Limb (tissue), 2 donors: ENCODE data around the gene TNFAIP2.

ENCODE experiments used
- DNase-seq, 2 donors: peaks; one replicate each; pipeline ENCODE4 v3.0.0-alpha.2; 2016; ENCODE audit errors: extremely low spot score in 2 of 2

TNFAIP2 gene

DNA sequence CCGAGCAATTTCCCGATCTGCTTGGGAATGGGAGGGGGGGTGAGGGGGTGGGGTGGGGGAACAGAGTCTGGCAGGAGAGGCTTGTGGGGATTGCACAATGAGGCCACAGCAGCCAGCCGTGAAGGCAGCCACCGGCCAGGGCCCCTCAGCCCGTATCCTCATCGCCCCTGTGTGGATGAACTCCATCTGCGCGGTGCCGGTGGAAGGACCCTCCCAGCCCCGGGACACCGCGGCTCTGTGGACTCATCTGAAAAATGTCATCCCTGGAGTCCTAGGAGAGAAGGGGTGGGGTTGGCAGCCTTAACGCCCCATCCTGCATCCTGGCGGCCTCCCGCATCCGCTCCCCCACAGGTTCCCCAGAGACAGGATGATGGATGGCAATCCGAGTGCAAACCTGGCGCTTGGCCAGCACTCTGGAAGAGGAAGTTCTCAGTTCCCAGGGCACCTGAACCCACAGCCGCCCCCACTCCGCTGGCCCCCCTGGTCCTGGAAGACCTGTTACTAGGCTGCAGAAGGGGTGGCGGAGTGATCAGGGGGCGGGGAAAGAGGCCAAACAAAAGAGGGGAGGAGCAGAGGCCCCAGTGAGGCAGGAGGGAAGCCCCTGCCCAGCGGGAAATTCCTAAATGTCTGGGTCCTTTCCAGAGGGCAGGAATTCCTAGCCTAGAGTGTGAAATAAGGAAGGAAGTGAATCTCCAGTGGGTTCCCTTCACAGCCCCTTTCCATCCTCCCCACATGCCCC, 1.2 kb upstream of the TNFAIP2 start:
- DNase-seq: peak; percentile 61 to 88

GRCh38 chr14:103122585-103122946, 695 bp upstream of the TNFAIP2 start:
- no peak for DNase-seq

DNA sequence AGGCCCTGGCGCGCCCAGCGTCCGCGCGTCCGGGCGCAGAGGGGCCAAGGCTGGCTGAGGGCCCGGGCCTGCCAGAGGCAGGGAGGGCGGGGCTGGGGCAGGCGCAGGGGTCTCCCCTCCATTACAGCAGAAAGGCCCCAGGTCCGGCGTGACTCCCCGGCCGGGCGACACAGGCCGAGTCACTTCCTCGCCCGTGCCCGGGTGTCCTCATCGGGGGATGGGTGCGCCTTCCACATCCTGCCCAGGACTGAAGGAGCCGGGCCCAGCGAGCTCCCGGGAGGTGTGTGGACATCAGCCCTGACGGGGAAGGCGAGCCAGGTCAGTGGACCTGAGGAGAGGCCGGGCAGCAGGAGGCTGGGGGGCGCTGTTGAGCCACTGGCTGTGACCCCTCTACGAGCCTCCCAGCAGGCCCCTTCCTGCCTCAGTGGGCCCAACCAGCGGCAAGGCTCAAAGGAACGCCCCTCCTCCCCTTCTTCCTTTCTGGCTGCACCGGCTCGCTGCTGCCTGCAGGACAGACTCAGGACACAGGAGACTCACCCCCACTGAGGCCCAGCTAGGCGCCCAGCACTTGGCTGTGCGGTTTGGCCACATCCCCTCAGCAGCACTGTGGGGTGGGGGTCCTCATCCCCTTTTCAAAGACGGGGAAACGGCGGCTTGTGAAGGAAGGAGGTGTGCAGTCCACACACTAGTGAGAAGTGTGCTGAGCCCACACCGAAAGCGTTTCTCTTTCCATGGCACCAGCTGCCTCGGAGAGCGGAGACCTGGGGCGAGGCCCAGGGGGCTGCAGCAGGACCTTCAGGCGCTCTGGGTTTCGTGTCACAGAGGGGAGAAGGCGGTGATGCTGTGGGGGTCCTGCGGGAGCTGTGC, 606 bp downstream of the TNFAIP2 start:
- DNase-seq: no peak

GRCh38 chr14:103124501-103125001, 1.3 kb downstream of the TNFAIP2 start:
- DNase-seq: no peak

DNA sequence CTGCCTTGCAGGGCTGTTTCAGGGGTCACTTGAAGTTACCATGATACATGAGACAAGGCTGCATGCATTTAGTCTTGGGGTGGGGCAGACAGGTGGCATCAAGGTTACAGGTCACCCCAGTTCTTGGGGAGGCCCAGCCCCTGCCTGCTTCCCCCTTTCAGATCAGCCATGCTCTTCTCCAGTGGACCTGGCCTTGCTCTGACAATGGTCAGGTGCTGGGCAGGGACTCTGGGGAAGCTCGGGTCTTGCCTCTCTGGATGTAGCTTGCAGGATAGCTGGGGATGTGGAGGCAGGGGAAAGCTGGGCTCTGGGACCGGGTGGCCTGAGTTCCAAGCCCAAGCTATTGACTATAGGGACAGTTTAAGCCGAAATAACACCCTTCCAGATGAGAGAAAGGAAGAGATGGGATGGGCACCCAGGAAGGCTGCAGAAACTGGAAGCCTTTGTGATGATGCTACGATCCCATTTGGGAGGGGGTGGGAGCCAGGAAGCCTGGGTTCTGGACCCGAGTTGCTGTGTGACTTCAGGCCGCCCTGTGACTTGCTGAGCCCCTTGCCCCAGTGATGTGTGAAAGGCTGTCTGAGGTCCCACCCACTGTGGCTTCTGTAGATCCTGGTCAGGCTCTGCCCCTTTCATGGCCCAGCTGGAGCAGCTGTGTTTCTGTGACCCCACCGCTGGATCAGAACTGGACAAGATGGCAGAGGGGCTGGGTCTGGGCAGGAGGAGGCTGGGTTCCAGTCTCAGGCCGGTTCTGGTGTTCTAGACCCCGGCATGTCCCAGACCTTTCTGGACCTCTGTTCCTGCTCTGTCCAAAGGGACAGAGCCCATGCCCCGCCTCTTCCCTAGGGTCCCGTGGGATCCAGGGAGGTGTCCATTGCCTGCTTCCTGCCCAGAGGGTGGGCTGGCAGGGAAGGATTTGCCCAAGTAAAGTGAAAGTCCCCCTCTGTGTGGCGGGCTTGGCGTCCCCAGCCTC, 2.1 kb downstream of the TNFAIP2 start:
- DNase-seq: no peak

DNA sequence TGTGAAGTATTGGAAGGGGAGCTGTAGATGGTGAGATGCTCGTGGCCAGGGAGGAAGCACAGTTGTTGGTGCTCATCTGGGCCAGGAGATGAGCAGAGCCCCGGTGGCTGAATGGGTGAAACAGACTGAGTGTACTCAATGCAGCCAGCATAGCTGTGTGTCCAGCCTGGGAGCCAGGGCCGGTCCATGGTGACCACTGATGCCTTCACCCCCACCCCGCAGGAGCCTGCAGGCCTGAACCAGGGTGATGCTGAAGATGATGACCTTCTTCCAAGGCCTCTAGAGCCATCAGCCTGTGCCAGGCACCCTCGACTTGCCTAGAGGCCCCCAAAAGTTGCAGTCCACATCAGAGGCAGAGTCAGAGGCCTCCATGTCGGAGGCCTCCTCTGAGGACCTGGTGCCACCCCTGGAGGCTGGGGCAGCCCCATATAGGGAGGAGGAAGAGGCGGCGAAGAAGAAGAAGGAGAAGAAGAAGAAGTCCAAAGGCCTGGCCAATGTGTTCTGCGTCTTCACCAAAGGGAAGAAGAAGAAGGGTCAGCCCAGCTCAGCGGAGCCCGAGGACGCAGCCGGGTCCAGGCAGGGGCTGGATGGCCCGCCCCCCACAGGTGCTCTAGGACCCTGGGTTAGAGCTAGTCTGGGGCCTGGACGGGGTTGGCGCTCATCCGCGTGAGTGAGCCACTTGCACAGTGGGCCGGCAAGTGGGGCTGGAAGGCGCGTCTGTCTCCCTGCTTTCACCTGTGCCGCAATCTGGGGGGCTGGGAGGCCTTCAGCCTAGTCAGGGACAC, 3.0 kb downstream of the TNFAIP2 start:
- no peak for DNase-seq

DNA sequence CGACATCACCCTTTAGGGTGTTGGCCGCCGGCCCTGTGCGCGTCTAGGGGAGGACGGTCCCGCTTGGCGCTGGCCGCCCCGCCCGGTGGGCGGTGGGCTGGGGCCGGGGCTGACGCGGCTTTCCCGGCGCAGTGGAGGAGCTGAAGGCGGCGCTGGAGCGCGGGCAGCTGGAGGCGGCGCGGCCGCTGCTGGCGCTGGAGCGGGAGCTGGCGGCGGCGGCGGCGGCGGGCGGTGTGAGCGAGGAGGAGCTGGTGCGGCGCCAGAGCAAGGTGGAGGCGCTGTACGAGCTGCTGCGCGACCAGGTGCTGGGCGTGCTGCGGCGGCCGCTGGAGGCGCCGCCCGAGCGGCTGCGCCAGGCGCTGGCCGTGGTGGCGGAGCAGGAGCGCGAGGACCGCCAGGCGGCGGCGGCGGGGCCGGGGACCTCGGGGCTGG, 3.6 kb downstream of the TNFAIP2 start:
- DNase-seq: peak; percentile 40 to 83

GRCh38 chr14:103127356-103127755, 4.1 kb downstream of the TNFAIP2 start:
- DNase-seq: peak in 1 of 2 donors; percentile 48

GRCh38 chr14:103127861-103128598, 4.8 kb downstream of the TNFAIP2 start:
- no peak for DNase-seq

- peak in 1 of 2 donors; percentile 27 for DNase-seq
These were observed 5.5 kb downstream of the TNFAIP2 start for GRCh38 chr14:103128631-103129300.

- DNase-seq: peak in 1 of 2 donors; percentile 23
These were observed 6.2 kb downstream of the TNFAIP2 start for GRCh38 chr14:103129301-103130016.

DNA sequence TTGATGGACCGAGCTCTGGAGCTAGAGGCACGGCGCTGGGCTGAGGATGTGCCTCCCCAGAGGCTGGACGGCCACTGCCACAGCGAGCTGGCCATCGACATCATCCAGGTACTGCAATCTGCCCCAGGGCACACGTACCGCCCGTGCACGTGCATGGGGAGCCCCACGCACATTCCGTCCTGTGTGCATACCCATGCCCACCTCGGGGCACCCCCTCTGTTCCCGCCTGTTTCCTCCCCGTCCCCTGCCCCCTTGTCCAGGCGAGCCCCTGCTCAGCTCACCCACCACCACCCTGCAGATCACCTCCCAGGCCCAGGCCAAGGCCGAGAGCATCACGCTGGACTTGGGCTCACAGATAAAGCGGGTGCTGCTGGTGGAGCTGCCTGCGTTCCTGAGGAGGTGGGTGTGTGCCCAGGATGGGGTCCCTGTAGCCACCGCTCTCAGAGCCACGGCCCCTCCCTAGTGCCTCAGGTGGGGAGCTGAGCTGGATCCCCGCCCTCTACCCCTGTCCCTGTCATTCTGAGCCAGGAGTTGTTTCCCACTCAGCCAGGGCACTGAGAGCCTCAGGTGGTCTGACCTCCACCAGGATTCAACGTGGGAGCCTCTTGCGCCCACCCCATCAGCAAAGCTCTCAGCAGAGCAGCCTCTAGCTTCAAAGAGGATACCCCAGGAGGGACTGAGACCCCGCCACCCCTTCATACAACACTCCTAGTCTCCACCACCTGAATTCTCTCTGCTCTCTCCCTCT, 6.9 kb downstream of the TNFAIP2 start:
- DNase-seq: peak in 1 of 2 donors; percentile 18

DNA sequence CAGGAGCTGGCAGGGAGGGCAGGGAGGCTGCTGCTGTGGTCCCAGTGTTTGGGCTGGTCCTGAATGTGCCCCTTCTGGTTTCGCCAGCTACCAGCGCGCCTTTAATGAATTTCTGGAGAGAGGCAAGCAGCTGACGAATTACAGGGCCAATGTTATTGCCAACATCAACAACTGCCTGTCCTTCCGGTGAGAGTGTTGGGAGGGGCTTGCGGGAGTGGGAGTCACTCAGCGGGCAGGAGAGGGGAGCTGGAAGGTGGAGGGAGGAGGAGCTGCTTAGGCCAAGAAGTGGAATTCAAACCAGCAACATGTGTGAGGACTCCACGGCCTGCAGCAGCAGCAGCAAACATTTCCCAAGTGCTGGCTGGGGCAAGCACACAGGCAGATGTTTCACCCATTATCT, 7.7 kb downstream of the TNFAIP2 start:
- DNase-seq: peak; percentile 46 to 52

DNA sequence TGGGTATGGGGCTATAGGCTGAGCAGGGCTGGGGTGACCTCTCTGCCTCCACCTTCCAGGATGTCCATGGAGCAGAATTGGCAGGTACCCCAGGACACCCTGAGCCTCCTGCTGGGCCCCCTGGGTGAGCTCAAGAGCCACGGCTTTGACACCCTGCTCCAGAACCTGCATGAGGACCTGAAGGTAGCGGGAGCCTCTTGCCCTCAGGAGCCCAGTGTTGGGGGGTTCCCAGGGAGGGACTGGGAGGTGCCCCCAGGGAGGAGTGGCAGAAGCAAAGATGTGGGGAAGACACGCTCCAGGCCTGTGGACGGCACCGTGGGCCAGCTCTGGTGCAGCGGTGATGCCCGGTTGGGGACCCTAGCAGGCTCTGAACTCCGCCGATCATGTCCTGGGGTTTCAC, 8.3 kb downstream of the TNFAIP2 start:
- peak in 1 of 2 donors; percentile 23 for DNase-seq

DNA sequence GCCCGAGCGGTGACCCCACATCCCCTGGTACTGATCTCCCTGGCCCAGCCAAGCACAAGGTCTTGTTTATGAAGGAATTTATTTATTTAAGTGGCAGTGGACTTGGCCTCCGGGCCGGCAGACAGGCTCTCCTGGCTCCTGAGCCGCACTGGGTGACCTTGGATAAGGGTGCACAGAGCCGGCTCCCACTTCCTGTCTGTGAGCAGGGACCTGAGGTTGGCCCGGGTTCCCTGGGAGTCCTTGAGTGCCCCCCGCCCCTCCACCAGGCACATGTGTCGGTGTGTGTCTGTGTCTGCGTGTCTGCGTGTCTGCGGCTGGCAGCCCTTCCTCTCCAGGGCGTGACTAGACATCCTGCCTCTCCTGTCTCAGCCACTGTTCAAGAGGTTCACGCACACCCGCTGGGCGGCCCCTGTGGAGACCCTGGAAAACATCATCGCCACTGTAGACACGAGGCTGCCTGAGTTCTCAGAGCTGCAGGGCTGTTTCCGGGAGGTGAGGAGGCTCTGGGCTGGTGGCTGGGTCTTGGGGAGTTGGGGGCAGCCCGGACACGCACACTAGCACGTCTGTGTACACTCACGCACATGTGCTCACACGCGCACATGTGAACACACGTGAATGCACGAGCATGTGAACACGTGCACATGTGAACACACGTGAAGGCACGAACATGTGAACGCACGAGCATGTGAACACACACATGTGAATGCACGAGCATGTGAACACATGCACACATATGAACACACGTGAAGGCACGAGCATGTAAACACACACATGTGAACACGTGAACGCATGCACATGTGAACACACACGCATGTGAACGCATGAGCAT, 9.3 kb downstream of the TNFAIP2 start:
- DNase-seq: peak in 1 of 2 donors; percentile 34

- DNase-seq: peak in 1 of 2 donors; percentile 15
These were observed 10.2 kb downstream of the TNFAIP2 start for GRCh38 chr14:103133210-103134140.
